Activated naive CD8-positive, alpha-beta T cell treated with anti-CD3 and anti-CD28 coated beads, Interleukin-2, amount 10 ng/mL, durations not matched to agents 7 days and 5 days (primary cell): ENCODE results near the gene B3GNT9. TPM values are rescaled to one million over a fixed set of nuclear protein-coding genes. Genes with fewer than 3 reads are reported as not detected.

Experiments
- ATAC-seq: fragments of 150-1000 bp; cut with Tn5 transposase; one replicate; pipeline ENCODE4 v1.10.0; 2021; ENCODE audit warnings: low read depth, moderate library complexity
- POLR2A ChIA-PET: fragments of 350-600 bp; sonication (Branson Sonifier 250); formaldehyde crosslinking; loops from one replicate; lab custom pipeline; 2021; ENCODE audit warnings: antibody characterized with exemption; lab: Charles Lee
- DNase-seq: peaks from one replicate; pipeline ENCODE4 v3.0.0; 2021
- H3K27ac Mint-ChIP-seq: one replicate; pipeline ENCODE4 v1.8.0; 2022; ENCODE audit warnings: mild to moderate bottlenecking, mixed read lengths
- H3K27me3 Mint-ChIP-seq: one replicate; pipeline ENCODE4 v1.8.0; 2022; ENCODE audit warnings: mild to moderate bottlenecking, moderate library complexity, mixed read lengths
- H3K36me3 Mint-ChIP-seq: one replicate; pipeline ENCODE4 v1.8.0; 2021; ENCODE audit warnings: mild to moderate bottlenecking, mixed read lengths
- H3K4me1 Mint-ChIP-seq: one replicate; pipeline ENCODE4 v1.8.0; 2021; ENCODE audit warnings: mixed read lengths
- H3K4me3 Mint-ChIP-seq: one replicate; pipeline ENCODE4 v1.8.0; 2022; ENCODE audit warnings: mild to moderate bottlenecking, moderate library complexity, mixed read lengths
- H3K9me3 Mint-ChIP-seq: one replicate; pipeline ENCODE4 v1.8.0; 2021; ENCODE audit warnings: mixed read lengths
- total RNA-seq, 2 experiments: library from RNA; stranded (reverse); gene quantifications; one replicate each; pipeline ENCODE4 v1.2.3, GENCODE V29; 2021

Gene B3GNT9
- total RNA-seq, 2 experiments from 2014 or later, result 9.0 to 10.1 TPM

- Mint-ChIP-seq H3K27ac (no peak overlapping the region), H3K9me3 (no peaks in the 10 kb centered on the region), H3K4me3 (peak overlapping the region; percentile 74), H3K4me1 (peaks cover 29% of the 10 kb centered on the region), H3K36me3 (peaks cover 20% of the 10 kb centered on the region), H3K27me3 (peaks cover 5% of the 10 kb centered on the region)
- DNase-seq, result peak; percentile 74
- ATAC-seq, result peak; percentile 70
- POLR2A ChIA-PET, result interaction anchor here (0.6 to 2.8 kb wide), 10 partner anchors 10 to 298 kb away, joined by 3 to 16 read pairs (median 4); partner anchors contain the start of genes CBFB, FBXL8 and TRADD
Measured at GRCh38 chr16:67150047-67150832, 558 bp downstream of the B3GNT9 start.

- Mint-ChIP-seq H3K9me3 (no peaks in the 10 kb centered on the region), H3K4me3 (peak overlapping the region; percentile 35), H3K36me3 (peaks cover 21% of the 10 kb centered on the region), H3K27me3 (peaks cover 5% of the 10 kb centered on the region), H3K27ac (peak overlapping the region; percentile 51), H3K4me1 (peaks cover 27% of the 10 kb centered on the region)
- ATAC-seq, result no peak
- no peak for DNase-seq
- POLR2A ChIA-PET, result interaction anchor here (1.0 to 2.3 kb wide), 2 partner anchors 33 to 135 kb away, joined by 5 to 13 read pairs; no protein-coding TSS in a partner anchor
Measured at GRCh38 chr16:67149276-67150046, 1.3 kb downstream of the B3GNT9 start.

- peak overlapping the region; percentile 10 for H3K27ac Mint-ChIP-seq
Measured at GRCh38 chr16:67148656-67149275, 2.0 kb downstream of the B3GNT9 start.

GRCh38 chr16:67148221-67148620, 2.6 kb downstream of the B3GNT9 start:
- Mint-ChIP-seq H3K36me3 (peaks cover 22% of the 10 kb centered on the region), H3K27ac (peak overlapping the region; percentile 10), H3K4me3 (no peak overlapping the region), H3K9me3 (no peaks in the 10 kb centered on the region), H3K27me3 (peaks cover 5% of the 10 kb centered on the region), H3K4me1 (peaks cover 19% of the 10 kb centered on the region)
- POLR2A ChIA-PET, result interaction anchor here (1.0 kb wide), 1 partner anchor 34 kb away, joined by 5 read pairs; no protein-coding TSS in a partner anchor
- ATAC-seq, result no peak
- DNase-seq, result no peak

More at GRCh38 chr16:67148656-67149275, 2.0 kb downstream of the B3GNT9 start:
- H3K4me3 Mint-ChIP-seq, result no peak overlapping the region
- peaks cover 22% of the 10 kb centered on the region for H3K4me1 Mint-ChIP-seq
- POLR2A ChIA-PET, result interaction anchor here (1.0 kb wide), 1 partner anchor 33 kb away, joined by 5 read pairs; no protein-coding TSS in a partner anchor
- H3K9me3 Mint-ChIP-seq, result no peaks in the 10 kb centered on the region
- H3K27me3 Mint-ChIP-seq, result peaks cover 5% of the 10 kb centered on the region
- DNase-seq, result no peak
- ATAC-seq, result no peak
- peaks cover 21% of the 10 kb centered on the region for H3K36me3 Mint-ChIP-seq

GRCh38 chr16:67147437-67148140, 3.2 kb downstream of the B3GNT9 start:
- Mint-ChIP-seq H3K27me3 (peaks cover 2% of the 10 kb centered on the region), H3K4me1 (peaks cover 13% of the 10 kb centered on the region), H3K27ac (no peak overlapping the region), H3K9me3 (no peaks in the 10 kb centered on the region), H3K4me3 (no peak overlapping the region), H3K36me3 (peaks cover 21% of the 10 kb centered on the region)
- POLR2A ChIA-PET, result interaction anchor here (0.6 kb wide), 1 partner anchor 9 kb away, joined by 3 read pairs; no protein-coding TSS in a partner anchor
- no peak for ATAC-seq
- DNase-seq, result no peak

- H3K27ac Mint-ChIP-seq, result no peak overlapping the region
- H3K4me1 Mint-ChIP-seq, result peaks cover 10% of the 10 kb centered on the region
- peaks cover 21% of the 10 kb centered on the region for H3K36me3 Mint-ChIP-seq
- no peak for DNase-seq
- POLR2A ChIA-PET, result interaction anchor here (0.6 kb wide), 1 partner anchor 8 kb away, joined by 3 read pairs; no protein-coding TSS in a partner anchor
- H3K9me3 Mint-ChIP-seq, result no peaks in the 10 kb centered on the region
- no peak overlapping the region for H3K4me3 Mint-ChIP-seq
- peaks cover 2% of the 10 kb centered on the region for H3K27me3 Mint-ChIP-seq
- ATAC-seq, result no peak
Measured at GRCh38 chr16:67146523-67147357, 4.1 kb downstream of the B3GNT9 start.

GRCh38 chr16:67145746-67146145, 5.1 kb downstream of the B3GNT9 start:
- H3K27me3 Mint-ChIP-seq, result peaks cover 2% of the 10 kb centered on the region
- DNase-seq, result no peak
- no peak overlapping the region for H3K27ac Mint-ChIP-seq
- POLR2A ChIA-PET, result no interaction called here
- peaks cover 24% of the 10 kb centered on the region for H3K36me3 Mint-ChIP-seq
- no peak for ATAC-seq
- peaks cover 3% of the 10 kb centered on the region for H3K4me1 Mint-ChIP-seq
- H3K9me3 Mint-ChIP-seq, result no peaks in the 10 kb centered on the region
- H3K4me3 Mint-ChIP-seq, result no peak overlapping the region

GRCh38 chr16:67144943-67145342, 5.9 kb downstream of the B3GNT9 start:
- no peaks in the 10 kb centered on the region for H3K9me3 Mint-ChIP-seq
- DNase-seq (no peak), ATAC-seq (no peak)
- no peak overlapping the region for H3K27ac Mint-ChIP-seq
- H3K4me3 Mint-ChIP-seq, result no peak overlapping the region
- POLR2A ChIA-PET, result no interaction called here
- H3K36me3 Mint-ChIP-seq, result peaks cover 27% of the 10 kb centered on the region
- H3K27me3 Mint-ChIP-seq, result peaks cover 2% of the 10 kb centered on the region
- peaks cover 3% of the 10 kb centered on the region for H3K4me1 Mint-ChIP-seq

GRCh38 chr16:67142342-67142741, 8.5 kb downstream of the B3GNT9 start:
- peaks cover 16% of the 10 kb centered on the region for H3K36me3 Mint-ChIP-seq
- no peaks in the 10 kb centered on the region for H3K27me3 Mint-ChIP-seq
- POLR2A ChIA-PET, result interaction anchor here (1.3 kb wide), 1 partner anchor 9 kb away, joined by 3 read pairs; the partner anchor contains the start of gene B3GNT9
- no peaks in the 10 kb centered on the region for H3K4me1 Mint-ChIP-seq
- DNase-seq, result no peak
- H3K4me3 Mint-ChIP-seq, result no peak overlapping the region
- no peak for ATAC-seq
- H3K27ac Mint-ChIP-seq, result no peak overlapping the region
- no peaks in the 10 kb centered on the region for H3K9me3 Mint-ChIP-seq

GRCh38 chr16:67141391-67141790, 9.4 kb downstream of the B3GNT9 start:
- Mint-ChIP-seq H3K4me1 (no peaks in the 10 kb centered on the region), H3K9me3 (no peaks in the 10 kb centered on the region), H3K27me3 (no peaks in the 10 kb centered on the region), H3K27ac (no peak overlapping the region), H3K4me3 (no peak overlapping the region), H3K36me3 (peaks cover 18% of the 10 kb centered on the region)
- ATAC-seq, result no peak
- DNase-seq, result no peak
- POLR2A ChIA-PET, result interaction anchor here (0.5 to 1.3 kb wide), 3 partner anchors 10 to 204 kb away, joined by 3 to 4 read pairs (median 4); partner anchors contain the start of gene B3GNT9

- Mint-ChIP-seq H3K36me3 (peaks cover 14% of the 10 kb centered on the region), H3K4me3 (no peak overlapping the region), H3K9me3 (no peaks in the 10 kb centered on the region), H3K4me1 (peaks cover 2% of the 10 kb centered on the region), H3K27ac (no peak overlapping the region), H3K27me3 (no peaks in the 10 kb centered on the region)
- DNase-seq, result no peak
- no peak for ATAC-seq
- POLR2A ChIA-PET, result no interaction called here
Measured at GRCh38 chr16:67137605-67138004, 13.2 kb downstream of the B3GNT9 start.

- DNase-seq, result no peak
- H3K27me3 Mint-ChIP-seq, result no peaks in the 10 kb centered on the region
- H3K36me3 Mint-ChIP-seq, result peaks cover 8% of the 10 kb centered on the region
- H3K27ac Mint-ChIP-seq, result no peak overlapping the region
- H3K4me3 Mint-ChIP-seq, result no peak overlapping the region
- H3K4me1 Mint-ChIP-seq, result peaks cover 2% of the 10 kb centered on the region
- no peak for ATAC-seq
- POLR2A ChIA-PET, result no interaction called here
- H3K9me3 Mint-ChIP-seq, result no peaks in the 10 kb centered on the region
Measured at GRCh38 chr16:67129422-67129821, 21.4 kb downstream of the B3GNT9 start.
